GM21825 (cell line): ENCODE data around the gene RHOG.
"Not testable (repeated sequence)": the region's sequence is repeated elsewhere in the genome, so short reads cannot be mapped to it uniquely, and the experiment has no call there.

Experiments
- ATAC-seq: cut with Tn5 transposase; IDR thresholded peaks from one replicate; pipeline ENCODE4 v1.9.1; 2021; ENCODE audit warnings: mild to moderate bottlenecking, moderate library complexity; ENCODE audit not compliant: unreplicated experiment

RHOG gene

GRCh38 chr11:3840870-3841425 lies at the start of gene RHOG:
RHOG (minus strand) TSS chr11:3840959; CDS start chr11:3828138, 12,821 bp downstream.
- ATAC-seq, result peak; percentile 53

GRCh38 chr11:3890014-3890413 lies 49.3 kb upstream of the RHOG start:
- ATAC-seq, result no peak

GRCh38 chr11:3888876-3889275 lies 48.1 kb upstream of the RHOG start:
- ATAC-seq, result no peak

GRCh38 chr11:3886985-3887384 lies 46.2 kb upstream of the RHOG start:
- no peak for ATAC-seq

- ATAC-seq, result no peak
Measured at GRCh38 chr11:3885855-3886254, 45.1 kb upstream of the RHOG start.

- ATAC-seq, result no peak
Measured at GRCh38 chr11:3882655-3883054, 41.9 kb upstream of the RHOG start.

GRCh38 chr11:3880724-3881123 lies 40.0 kb upstream of the RHOG start:
- peak; percentile 40 for ATAC-seq

- ATAC-seq, result peak; percentile 30
Measured at GRCh38 chr11:3879967-3880542, 39.3 kb upstream of the RHOG start.

GRCh38 chr11:3879216-3879966 lies 38.6 kb upstream of the RHOG start:
- ATAC-seq, result peak; percentile 38

GRCh38 chr11:3878258-3878584 lies 37.5 kb upstream of the RHOG start:
- no peak for ATAC-seq

GRCh38 chr11:3877364-3878257 lies 36.9 kb upstream of the RHOG start:
- ATAC-seq, result no peak

GRCh38 chr11:3876613-3877012 lies 35.9 kb upstream of the RHOG start:
- ATAC-seq, result no peak

- no peak for ATAC-seq
Measured at GRCh38 chr11:3873712-3874349, 33.1 kb upstream of the RHOG start.

- ATAC-seq, result peak; percentile 52
Measured at GRCh38 chr11:3867209-3868091, 26.7 kb upstream of the RHOG start.

GRCh38 chr11:3866836-3867208 lies 26.1 kb upstream of the RHOG start:
- ATAC-seq, result no peak

- ATAC-seq, result no peak
Measured at GRCh38 chr11:3866206-3866605, 25.4 kb upstream of the RHOG start.

GRCh38 chr11:3865388-3866193 lies 24.8 kb upstream of the RHOG start:
- ATAC-seq, result no peak

- no peak for ATAC-seq
Measured at GRCh38 chr11:3861683-3862082, 20.9 kb upstream of the RHOG start.

- ATAC-seq, result not testable (repeated sequence)
Measured at GRCh38 chr11:3860898-3861393, 20.2 kb upstream of the RHOG start.
